H1 (cell line): Measurements from ENCODE around the gene SMIM23. TPM values are rescaled to one million over a fixed set of nuclear protein-coding genes. Genes with fewer than 3 reads are reported as not detected.

Experiments
- CTCF ChIA-PET: fragments of 300-600 bp; sonication (Branson Sonifier 250); formaldehyde crosslinking; loops from one replicate; lab custom pipeline; 2021; ENCODE audit not compliant: partially characterized antibody; lab: Charles Lee
- POLR2A ChIA-PET: fragments of 300-600 bp; sonication (Branson Sonifier 250); formaldehyde crosslinking; loops from one replicate; lab custom pipeline; 2021; ENCODE audit warnings: inconsistent platforms; ENCODE audit not compliant: partially characterized antibody; lab: Charles Lee
- DNase-seq, 2 experiments: peaks; one replicate each; pipeline versions ENCODE4 v3.0.0 to v3.0.0-alpha.2; 2010 to 2022; ENCODE audit warnings: low spot score in 2 of 2, low read depth in 1 of 2, mixed read lengths in 1 of 2
- FAIRE-seq: peaks from 2 replicates; lab custom pipeline; 2011; peaks lifted over from hg19 to GRCh38; lab: Jason Lieb, UNC
- H2AFZ ChIP-seq: 2 replicates; pipeline ENCODE4 v1.8.1; 2012; ENCODE audit warnings: low read length, inconsistent platforms
- H2AK5ac ChIP-seq: 2 replicates; pipeline ENCODE4 v1.6.1; 2013; ENCODE audit warnings: low read depth, low read length
- H2BK120ac ChIP-seq: replicated peaks from 2 replicates; pipeline ENCODE3; 2013; ENCODE audit warnings: low read depth, low read length, inconsistent platforms
- H2BK12ac ChIP-seq: 2 replicates; pipeline ENCODE4 v1.6.1; 2013; ENCODE audit warnings: low read depth, low read length
- H2BK15ac ChIP-seq: 2 replicates; pipeline ENCODE4 v1.6.1; 2013; ENCODE audit warnings: low read length
- H2BK20ac ChIP-seq: 2 replicates; pipeline ENCODE4 v1.6.1; 2013; ENCODE audit warnings: low read length
- H2BK5ac ChIP-seq: 2 replicates; pipeline ENCODE4 v1.6.1; 2013; ENCODE audit warnings: low read depth, low read length
- H3K14ac ChIP-seq: 2 replicates; pipeline ENCODE4 v1.6.1; 2013; ENCODE audit warnings: inconsistent platforms; ENCODE audit not compliant: insufficient read length
- H3K18ac ChIP-seq: 2 replicates; pipeline ENCODE4 v1.6.1; 2013; ENCODE audit warnings: low read length; ENCODE audit errors: extremely low read depth
- H3K23ac ChIP-seq: 2 replicates; pipeline ENCODE4 v1.6.1; 2013; ENCODE audit warnings: inconsistent platforms; ENCODE audit not compliant: insufficient read length
- H3K23me2 ChIP-seq: 2 replicates; pipeline ENCODE4 v1.6.1; 2013; ENCODE audit warnings: low read depth, low read length
- H3K27ac ChIP-seq: 2 replicates; pipeline ENCODE4 v1.6.1; 2011; ENCODE audit warnings: low read depth, low read length, inconsistent platforms
- H3K27me3 ChIP-seq, 4 experiments: replicated peaks in 1 of 4; 1 replicate in 1 of 4; 2 replicates in 3 of 4; pipeline versions ENCODE4 v1.6.1 to v1.8.1; 2011 to 2013; ENCODE audit warnings: low read length in 3 of 4, mild to moderate bottlenecking in 3 of 4, inconsistent platforms in 2 of 4, mixed read lengths in 2 of 4, moderate library complexity in 1 of 4; ENCODE audit not compliant: control insufficient read depth in 3 of 4, insufficient read depth in 3 of 4; ENCODE audit errors: extremely low read depth in 1 of 4
- H3K36me3 ChIP-seq, 4 experiments: 2 replicates each; pipeline versions ENCODE4 v1.6.1 to v1.8.1; 2011 to 2013; ENCODE audit warnings: mild to moderate bottlenecking in 4 of 4, low read length in 3 of 4, moderate library complexity in 2 of 4, control low read depth in 1 of 4, inconsistent platforms in 1 of 4; ENCODE audit not compliant: insufficient read depth in 4 of 4, control insufficient read depth in 2 of 4
- H3K4ac ChIP-seq: replicated peaks from 2 replicates; pipeline ENCODE3; 2013; ENCODE audit warnings: low read length, low read depth, mixed read lengths, inconsistent platforms; ENCODE audit not compliant: insufficient read length
- H3K4me1 ChIP-seq, 4 experiments: replicated peaks in 1 of 4; 1 replicate in 1 of 4; 2 replicates in 3 of 4; pipeline versions ENCODE4 v1.6.1 to v1.8.1; 2011 to 2013; ENCODE audit warnings: low read length in 3 of 4, inconsistent platforms in 2 of 4, mixed read lengths in 1 of 4; ENCODE audit not compliant: insufficient read depth in 4 of 4, control insufficient read depth in 3 of 4
- H3K4me2 ChIP-seq, 2 experiments: 2 replicates each; pipeline versions ENCODE4 v1.6.1 to v1.8.1; 2011 to 2013; ENCODE audit warnings: low read depth in 2 of 2, low read length in 2 of 2, control low read depth in 1 of 2, inconsistent platforms in 1 of 2, mild to moderate bottlenecking in 1 of 2; ENCODE audit not compliant: insufficient read depth in 1 of 2
- H3K4me3 ChIP-seq, 4 experiments: fragments of 200-600, 300-600 bp in 1 of 4; sonication (generic), shearing (Covaris generic), sonication (Bioruptor Twin) in 1 of 4; 2 replicates each; pipeline versions ENCODE4 v1.5.1 to v1.8.1; 2011 to 2016; ENCODE audit warnings: low read length in 4 of 4, low read depth in 3 of 4, control low read depth in 2 of 4, inconsistent platforms in 2 of 4, mild to moderate bottlenecking in 2 of 4, mixed read lengths in 1 of 4, moderate library complexity in 1 of 4; ENCODE audit not compliant: insufficient read depth in 2 of 4; ENCODE audit errors: extremely low read depth in 1 of 4
- H3K56ac ChIP-seq: replicated peaks from 2 replicates; pipeline ENCODE3; 2013; ENCODE audit warnings: low read depth, mild to moderate bottlenecking, mixed read lengths, low read length, inconsistent platforms; ENCODE audit not compliant: insufficient read length
- H3K79me1 ChIP-seq: 2 replicates; pipeline ENCODE4 v1.6.1; 2013; ENCODE audit warnings: low read depth, low read length, control low read depth
- H3K79me2 ChIP-seq, 2 experiments: 2 replicates each; pipeline versions ENCODE4 v1.6.1 to v1.8.1; 2012 to 2013; ENCODE audit warnings: low read length in 2 of 2, mild to moderate bottlenecking in 2 of 2, inconsistent platforms in 1 of 2; ENCODE audit not compliant: insufficient read depth in 2 of 2, control insufficient read depth in 1 of 2
- H3K9ac ChIP-seq, 4 experiments: replicated peaks in 1 of 4; 1 replicate in 1 of 4; 2 replicates in 3 of 4; pipeline versions ENCODE4 v1.6.1 to v1.8.1; 2011 to 2013; ENCODE audit warnings: low read depth in 3 of 4, low read length in 3 of 4, control low read depth in 2 of 4, mild to moderate bottlenecking in 2 of 4, moderate library complexity in 2 of 4, inconsistent platforms in 1 of 4; ENCODE audit errors: extremely low read depth in 1 of 4
- H3K9me3 ChIP-seq, 2 experiments: 2 replicates each; pipeline versions ENCODE4 v1.6.1 to v1.8.1; 2012 to 2013; ENCODE audit warnings: mild to moderate bottlenecking in 2 of 2, moderate library complexity in 2 of 2, control low read depth in 1 of 2, inconsistent platforms in 1 of 2, low read depth in 1 of 2, low read length in 1 of 2, mixed read lengths in 1 of 2; ENCODE audit not compliant: insufficient read depth in 2 of 2
- H4K20me1 ChIP-seq, 2 experiments: replicated peaks in 1 of 2; 2 replicates each; pipeline versions ENCODE3 to v1.8.1; 2011 to 2013; ENCODE audit warnings: inconsistent platforms in 2 of 2, low read length in 2 of 2, mild to moderate bottlenecking in 1 of 2; ENCODE audit not compliant: insufficient read depth in 2 of 2, control insufficient read depth in 1 of 2
- H4K5ac ChIP-seq: 2 replicates; pipeline ENCODE4 v1.6.1; 2013; ENCODE audit warnings: low read length, low read depth, mixed read lengths, inconsistent platforms; ENCODE audit not compliant: insufficient read length
- H4K8ac ChIP-seq: 2 replicates; pipeline ENCODE4 v1.8.0; 2013; ENCODE audit warnings: mild to moderate bottlenecking, moderate library complexity, low read length, inconsistent platforms; ENCODE audit not compliant: insufficient read depth; ENCODE audit errors: extremely low read depth
- H4K91ac ChIP-seq: replicated peaks from 2 replicates; pipeline ENCODE3; 2013; ENCODE audit warnings: low read length, mixed read lengths, inconsistent platforms; ENCODE audit not compliant: insufficient read length
- CTCF ChIP-seq, 3 experiments: IDR thresholded peaks; 1 replicate in 2 of 3; 2 replicates in 1 of 3; pipeline versions ENCODE4 v1.5.1 to v1.6.1; 2011; ENCODE audit warnings: low read length in 3 of 3, mild to moderate bottlenecking in 3 of 3, inconsistent platforms in 2 of 3, low read depth in 1 of 3, moderate library complexity in 1 of 3; ENCODE audit not compliant: insufficient read depth in 1 of 3; ENCODE audit errors: control extremely low read depth in 1 of 3
- SP4 ChIP-seq: IDR thresholded peaks from 2 replicates; pipeline ENCODE4 v1.6.1; 2012; ENCODE audit warnings: low read length, inconsistent platforms
- TAF1 ChIP-seq: IDR thresholded peaks from 2 replicates; pipeline ENCODE4 v1.6.1; 2011; ENCODE audit warnings: mild to moderate bottlenecking, low read depth, low read length
- USF2 ChIP-seq: IDR thresholded peaks from 2 replicates; pipeline ENCODE4 v1.6.1; 2011; ENCODE audit warnings: low read length, improper control_type of control experiment
- WGBS, 2 experiments: shearing (Covaris generic) in 1 of 2; methylation state at CpG; one replicate each; pipeline versions ENCODE4 v1.1.6 to v1.1.7; 2013 to 2015; ENCODE audit warnings: low lambda C conversion rate in 2 of 2, mixed read lengths in 2 of 2, inconsistent platforms in 1 of 2, low coverage in 1 of 2, missing lambda C conversion rate in 1 of 2; ENCODE audit not compliant: insufficient replicate concordance in 2 of 2, insufficient coverage in 1 of 2, insufficient read length in 1 of 2; ENCODE audit errors: extremely low coverage in 1 of 2, missing lambda C conversion rate in 1 of 2; 5-methylcytosine and 5-hydroxymethylcytosine counted together
- polyA plus RNA-seq, 7 experiments: library from polyadenylated mRNA; depleted of rRNA in 3 of 7; stranded (reverse) in 5 of 7; unstranded in 2 of 7; fragments of >200 nt in 5 of 7; fragments of 200-250 nt in 2 of 7; gene quantifications; 1 replicate in 5 of 7; 2 replicates in 1 of 7; 4 replicates in 1 of 7; pipeline versions ENCODE4 v1.2.1 to v1.2.3, GENCODE V29; 2011 to 2013; ENCODE audit warnings: missing spikeins in 2 of 7, mixed read lengths in 2 of 7
- total RNA-seq: library from RNA; stranded (reverse); fragmentation: NEBNext Ultra II Directional; extraction: Animal tissue kit (Norgen Biotek cat#: 25700); gene quantifications from 2 replicates; pipeline ENCODE4 v1.2.1, GENCODE V29; 2021

Gene SMIM23
- total and polyA plus RNA-seq, 2 of the 8 experiments (the other 6 are each of a cell fraction or from before 2014, with no cell fraction given) = not detected

- no peak for DNase-seq
- no peaks in the 10 kb centered on the region for H3K36me3 ChIP-seq
- H3K23ac ChIP-seq = no peak overlapping the region
- no peak overlapping the region for H2BK15ac ChIP-seq
- H2AK5ac ChIP-seq = no peak overlapping the region
- H3K79me1 ChIP-seq = no peaks in the 10 kb centered on the region; the same call in 1 of the 2 replicates
- H3K14ac ChIP-seq = no peak overlapping the region
- H4K5ac ChIP-seq = no peak overlapping the region
- no peak overlapping the region for H2BK120ac ChIP-seq
- no peak overlapping the region for H3K18ac ChIP-seq
- H3K9ac ChIP-seq = no peak overlapping the region
- no peak overlapping the region for H2BK5ac ChIP-seq
- no peaks in the 10 kb centered on the region for H3K4me1 ChIP-seq
- H3K79me2 ChIP-seq = no peaks in the 10 kb centered on the region
- no peaks in the 10 kb centered on the region for H4K20me1 ChIP-seq
- no peak overlapping the region for H3K4me3 ChIP-seq
- no peak overlapping the region for H2BK20ac ChIP-seq
- 38% methylated on average over 2 of the region's 2 CpGs; no CpG with 5 or more reads in 1 of the 2 experiments for WGBS, 2 experiments
- no peaks in the 10 kb centered on the region for H3K23me2 ChIP-seq
- CTCF ChIA-PET = interaction anchor here (0.6 to 11.4 kb wide), 7 partner anchors 9 to 304 kb away, joined by 3 to 81 read pairs (median 4); no protein-coding TSS in a partner anchor
- TF ChIP-seq CTCF (IDR thresholded peaks at IDR 0.05; ENCODE audit: control extremely low read depth in 1 of 3, insufficient read depth in 1 of 3, low read depth in 1 of 3, low read length in 3 of 3) = no peak
- no peak for TF ChIP-seq SP4
- no peak for TF ChIP-seq TAF1
- TF ChIP-seq USF2 = peak; percentile 63
- no peak for FAIRE-seq
- H3K4ac ChIP-seq = no peak overlapping the region
- H3K27ac ChIP-seq = no peak overlapping the region
- no peak overlapping the region for H4K91ac ChIP-seq
- H3K9me3 ChIP-seq = no peaks in the 10 kb centered on the region
- H3K56ac ChIP-seq = no peak overlapping the region
- no peak overlapping the region for H2BK12ac ChIP-seq
- POLR2A ChIA-PET = no interaction called here
- H3K4me2 ChIP-seq = no peak overlapping the region
- no peak overlapping the region for H2AFZ ChIP-seq
- H4K8ac ChIP-seq = no peak overlapping the region
- no peaks in the 10 kb centered on the region for H3K27me3 ChIP-seq
Observed at GRCh38 chr5:171840066-171840465, 54.4 kb downstream of the SMIM23 start.
